Fibroblast of the conjunctiva (primary cell): ENCODE results near the gene PEAK1.

Source experiments
- DNase-seq: peaks from one replicate; pipeline ENCODE4 v3.0.0-alpha.2; 2010; ENCODE audit warnings: low read depth

Gene PEAK1

GRCh38 chr15:77402740-77403379 is 17.0 kb downstream of the PEAK1 start:
- DNase-seq = peak; percentile 76

DNA sequence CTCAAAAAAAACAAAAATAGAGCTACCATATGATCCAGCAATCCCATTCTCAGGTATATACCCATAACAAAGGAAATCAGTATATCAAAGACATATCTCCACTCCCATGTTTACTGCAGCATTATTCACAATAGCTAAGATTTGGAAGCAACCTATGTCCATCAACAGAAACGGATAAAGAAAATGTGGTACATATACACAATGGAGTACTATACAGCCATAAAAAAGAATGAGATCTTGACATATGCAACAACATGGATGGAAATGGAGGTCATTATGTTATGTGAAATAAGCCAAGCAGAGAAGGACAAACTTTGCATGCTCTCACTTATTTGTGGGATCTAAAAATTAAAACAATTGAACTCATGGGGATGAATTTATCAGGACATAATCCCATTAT is 19.6 kb downstream of the PEAK1 start:
- no peak for DNase-seq

GRCh38 chr15:77398927-77399326 is 21.0 kb downstream of the PEAK1 start:
- DNase-seq = no peak

DNA sequence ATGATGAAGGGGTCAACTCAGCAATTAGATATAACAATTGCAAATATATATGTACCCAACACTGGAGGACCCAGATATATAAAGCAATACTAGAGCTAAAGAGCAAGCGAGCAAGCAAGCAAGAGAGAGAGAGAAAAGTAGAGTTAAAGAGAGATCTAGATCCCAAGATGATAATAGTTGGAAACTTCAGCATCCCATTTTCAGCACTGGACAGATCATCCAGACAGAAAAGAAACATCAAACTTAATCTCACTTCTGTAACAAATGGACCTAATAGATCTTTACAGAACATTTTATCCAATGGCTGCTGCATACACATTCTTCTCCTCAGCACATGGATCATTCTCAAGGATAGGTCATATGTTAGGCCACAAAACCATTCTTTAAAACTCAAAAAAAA is 23.2 kb downstream of the PEAK1 start:
- no peak for DNase-seq

GRCh38 chr15:77395013-77395774 is 24.7 kb downstream of the PEAK1 start:
- DNase-seq = no peak

DNA sequence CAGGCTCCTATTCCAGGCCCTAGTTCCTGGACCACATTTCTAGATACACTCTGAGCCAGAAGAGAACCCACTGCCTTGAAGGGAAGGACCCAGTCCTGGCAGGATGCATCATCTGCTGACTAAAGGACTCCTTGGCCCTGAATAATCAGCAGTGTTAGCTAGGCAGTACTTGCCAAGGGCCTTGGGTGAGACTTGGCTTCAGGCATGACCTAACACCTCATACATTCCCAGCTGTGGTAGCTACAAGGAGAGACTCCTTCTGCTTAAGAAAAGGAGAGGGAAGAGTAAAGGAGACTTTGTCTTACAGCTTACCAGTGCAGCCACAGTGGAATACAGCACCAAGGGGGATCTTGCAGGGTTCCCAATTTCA is 26.4 kb downstream of the PEAK1 start:
- peak; percentile 10 for DNase-seq

DNA sequence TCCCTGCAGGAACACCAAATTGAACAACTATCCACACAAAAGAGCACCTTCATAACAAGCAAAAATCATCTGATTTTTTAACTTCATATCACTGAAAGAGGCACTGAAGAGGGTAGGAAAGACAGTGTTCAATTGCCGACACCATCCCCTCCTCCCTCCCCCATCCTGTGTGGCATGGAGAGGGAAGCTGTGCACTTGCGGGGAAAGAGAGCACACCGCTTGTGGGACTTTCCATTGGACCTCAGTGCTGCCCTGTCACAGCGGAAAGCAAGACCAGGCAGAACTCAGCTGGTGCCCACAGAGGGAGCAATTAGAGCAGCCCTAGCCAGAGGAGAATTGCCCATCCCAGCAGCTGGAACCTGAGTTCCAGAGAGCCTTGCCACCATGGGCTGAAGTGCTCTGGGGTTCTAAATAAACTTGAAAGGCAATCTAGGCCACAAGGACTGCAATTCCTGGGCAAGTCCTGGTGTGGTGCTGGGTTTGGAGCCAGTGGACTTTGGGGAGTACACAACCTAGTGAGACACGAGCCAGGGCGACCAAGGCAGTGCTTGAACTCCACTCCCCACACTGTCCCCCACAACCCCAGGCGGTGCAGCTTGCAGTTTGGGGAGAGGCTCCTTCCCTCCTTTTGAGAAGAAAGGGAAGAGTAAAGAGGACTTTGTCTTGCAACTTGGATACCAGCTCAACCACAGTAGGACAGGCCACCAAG is 27.0 kb downstream of the PEAK1 start:
- DNase-seq = no peak

- no peak for DNase-seq
These were observed 28.4 kb downstream of the PEAK1 start for GRCh38 chr15:77391372-77391951.

DNA sequence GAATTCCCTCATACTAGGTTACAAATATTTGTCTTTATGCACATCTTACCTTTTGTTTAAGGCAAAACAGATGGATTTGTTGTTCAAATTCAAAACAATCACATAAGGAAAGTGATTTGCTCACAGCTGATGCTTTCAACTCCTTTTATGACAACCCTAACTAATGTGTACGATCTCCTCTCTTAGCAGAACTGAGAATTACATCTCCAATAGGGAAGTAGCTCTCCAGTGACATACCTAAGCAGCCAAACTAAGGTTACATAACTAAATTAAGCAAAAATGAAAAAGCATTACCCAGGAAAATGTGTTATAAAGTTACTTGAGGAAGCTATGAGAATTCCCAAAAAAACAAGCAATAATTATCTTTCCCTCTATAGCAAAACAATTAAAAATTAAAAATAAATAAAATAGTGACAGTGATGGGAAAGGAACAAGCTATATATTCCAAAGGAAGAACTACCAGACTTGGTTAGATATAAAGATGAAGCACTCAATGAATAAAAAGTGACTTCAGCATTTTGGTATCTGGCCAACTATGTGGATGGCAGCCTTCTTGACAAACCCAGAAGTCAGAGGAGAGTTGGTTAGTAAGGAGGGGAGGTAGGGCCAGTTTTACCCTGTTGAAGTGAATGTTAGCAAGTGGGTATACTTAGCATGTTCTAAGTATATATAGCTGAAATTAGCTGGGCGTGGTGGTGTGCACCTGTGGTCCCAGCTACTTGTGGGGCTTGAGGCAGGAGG is 32.4 kb downstream of the PEAK1 start:
- DNase-seq = no peak

- DNase-seq = no peak
These were observed 33.3 kb downstream of the PEAK1 start for GRCh38 chr15:77386626-77387025.

- no peak for DNase-seq
These were observed 35.1 kb downstream of the PEAK1 start for GRCh38 chr15:77384589-77385359.

- no peak for DNase-seq
These were observed 35.8 kb downstream of the PEAK1 start for GRCh38 chr15:77384086-77384485.

GRCh38 chr15:77380033-77380432 is 39.9 kb downstream of the PEAK1 start:
- DNase-seq = no peak

DNA sequence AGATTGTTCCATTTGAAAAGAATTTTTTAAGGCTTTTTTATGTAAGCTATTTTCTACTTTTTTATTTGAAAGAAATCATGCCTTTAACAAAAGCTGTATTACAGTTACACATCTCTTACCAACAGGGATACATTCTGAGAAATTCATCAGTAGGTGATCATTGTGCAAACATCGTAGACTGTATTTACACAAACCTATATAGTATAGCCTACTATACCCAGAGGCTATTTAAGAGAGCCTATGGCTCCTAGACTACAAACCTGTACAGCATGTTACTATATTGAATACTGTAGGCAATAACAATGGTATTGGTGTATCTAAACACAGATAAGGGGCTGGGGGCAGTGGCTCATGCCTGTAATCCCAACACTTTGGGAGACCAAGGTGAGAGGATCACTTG is 43.1 kb downstream of the PEAK1 start:
- DNase-seq = no peak

- DNase-seq = no peak
These were observed 44.8 kb downstream of the PEAK1 start for GRCh38 chr15:77375133-77375532.

GRCh38 chr15:77373441-77373840 is 46.5 kb downstream of the PEAK1 start:
- no peak for DNase-seq

DNA sequence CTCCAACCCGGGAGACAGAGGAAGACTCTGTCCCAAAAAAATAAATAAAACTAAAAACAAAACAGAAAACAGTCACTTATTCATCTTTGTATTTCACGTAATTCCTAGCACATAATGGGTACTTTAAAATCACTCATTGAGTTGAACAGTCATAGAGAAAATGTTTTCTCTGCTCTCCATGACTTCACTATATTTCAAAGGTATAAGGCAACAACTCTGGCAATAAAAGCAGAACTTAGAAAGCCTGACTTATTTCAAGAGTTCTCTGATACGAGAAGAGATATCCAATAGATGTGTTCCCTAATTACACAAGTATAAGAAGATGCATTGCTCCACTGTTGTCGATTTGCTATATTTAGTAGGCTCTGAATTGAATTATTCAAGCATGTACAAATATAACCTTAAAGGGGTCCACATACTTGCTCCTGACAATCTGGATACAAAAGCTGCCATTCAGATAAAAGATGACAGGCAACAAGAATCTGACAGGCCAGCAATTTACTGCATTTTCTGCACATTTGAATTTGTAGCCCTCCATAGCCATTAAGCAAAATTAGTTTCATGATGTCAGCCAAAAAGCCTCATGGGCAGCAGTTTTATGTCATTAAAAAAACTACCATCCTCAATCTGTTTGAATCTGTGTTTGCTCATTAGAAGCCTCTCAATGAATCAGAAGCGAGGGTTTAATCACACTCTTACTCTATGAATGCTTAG is 47.9 kb downstream of the PEAK1 start:
- no peak for DNase-seq

GRCh38 chr15:77370580-77370979 is 49.3 kb downstream of the PEAK1 start:
- DNase-seq = no peak

- DNase-seq = no peak
These were observed 50.7 kb downstream of the PEAK1 start for GRCh38 chr15:77369168-77369567.

- no peak for DNase-seq
These were observed 52.3 kb downstream of the PEAK1 start for GRCh38 chr15:77367631-77368030.

DNA sequence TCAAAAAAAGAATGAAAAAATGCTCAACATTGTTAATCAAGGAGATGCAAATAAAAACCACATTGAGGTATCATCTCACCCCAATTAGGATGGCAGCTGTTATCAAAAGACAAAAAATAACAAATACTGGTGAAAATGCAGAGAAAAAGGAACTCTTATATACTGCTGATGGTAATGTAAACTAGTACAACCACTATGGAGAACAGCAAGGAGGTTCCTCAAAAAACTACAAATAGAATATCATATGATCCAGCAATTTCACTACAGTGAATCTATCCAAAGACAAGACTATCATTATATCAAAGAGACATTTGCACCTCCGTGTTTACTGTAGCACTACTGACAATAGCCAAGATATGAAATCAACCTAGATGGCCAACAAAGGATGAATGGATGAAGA is 58.4 kb downstream of the PEAK1 start:
- DNase-seq = no peak
